NB4 (cell line): Measurements from ENCODE around the gene KLK11.

Experiments
- MYC ChIP-seq: IDR thresholded peaks from 2 replicates; pipeline ENCODE4 v1.6.1; 2011; ENCODE audit warnings: low read depth, low read length
- POLR2A ChIP-seq: IDR thresholded peaks from 2 replicates; pipeline ENCODE4 v1.6.1; 2011; ENCODE audit warnings: mild to moderate bottlenecking; ENCODE audit not compliant: insufficient read length; ENCODE audit errors: extremely low read depth
- TF ChIP-seq, protein P1 (sequence below): IDR thresholded peaks from one replicate; pipeline ENCODE4 v1.5.1; 2012; ENCODE audit warnings: low read depth, low read length
- TF ChIP-seq, protein P2 (sequence below): IDR thresholded peaks from 2 replicates; pipeline ENCODE4 v1.6.1; 2011; ENCODE audit warnings: low read depth, low read length

DNA sequence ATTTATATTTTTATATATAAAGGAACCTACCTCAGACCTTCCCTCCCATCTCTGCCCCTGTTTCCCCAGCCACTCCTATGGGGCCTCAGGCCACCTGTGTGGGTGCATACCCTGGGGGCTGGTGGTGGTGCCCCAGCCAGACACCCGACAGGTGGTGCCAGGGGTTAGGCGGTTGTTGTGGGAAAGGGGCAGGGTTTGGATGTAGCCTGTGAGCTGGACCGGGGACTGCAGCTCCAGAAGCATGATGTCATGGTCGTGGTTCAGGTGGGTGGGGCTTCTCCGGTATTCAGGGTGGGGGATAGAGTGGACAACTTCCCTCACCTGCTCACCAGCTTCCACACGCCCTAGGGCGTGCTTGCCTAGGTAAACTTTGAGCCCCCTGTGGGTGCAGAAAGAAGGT, 33.3 kb upstream of the KLK11 start:
- TF ChIP-seq, protein P1, sequence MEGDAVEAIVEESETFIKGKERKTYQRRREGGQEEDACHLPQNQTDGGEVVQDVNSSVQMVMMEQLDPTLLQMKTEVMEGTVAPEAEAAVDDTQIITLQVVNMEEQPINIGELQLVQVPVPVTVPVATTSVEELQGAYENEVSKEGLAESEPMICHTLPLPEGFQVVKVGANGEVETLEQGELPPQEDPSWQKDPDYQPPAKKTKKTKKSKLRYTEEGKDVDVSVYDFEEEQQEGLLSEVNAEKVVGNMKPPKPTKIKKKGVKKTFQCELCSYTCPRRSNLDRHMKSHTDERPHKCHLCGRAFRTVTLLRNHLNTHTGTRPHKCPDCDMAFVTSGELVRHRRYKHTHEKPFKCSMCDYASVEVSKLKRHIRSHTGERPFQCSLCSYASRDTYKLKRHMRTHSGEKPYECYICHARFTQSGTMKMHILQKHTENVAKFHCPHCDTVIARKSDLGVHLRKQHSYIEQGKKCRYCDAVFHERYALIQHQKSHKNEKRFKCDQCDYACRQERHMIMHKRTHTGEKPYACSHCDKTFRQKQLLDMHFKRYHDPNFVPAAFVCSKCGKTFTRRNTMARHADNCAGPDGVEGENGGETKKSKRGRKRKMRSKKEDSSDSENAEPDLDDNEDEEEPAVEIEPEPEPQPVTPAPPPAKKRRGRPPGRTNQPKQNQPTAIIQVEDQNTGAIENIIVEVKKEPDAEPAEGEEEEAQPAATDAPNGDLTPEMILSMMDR, result no peak
- TF ChIP-seq, protein P2, sequence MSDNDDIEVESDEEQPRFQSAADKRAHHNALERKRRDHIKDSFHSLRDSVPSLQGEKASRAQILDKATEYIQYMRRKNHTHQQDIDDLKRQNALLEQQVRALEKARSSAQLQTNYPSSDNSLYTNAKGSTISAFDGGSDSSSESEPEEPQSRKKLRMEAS, result no peak
- TF ChIP-seq POLR2A (no peak), MYC (no peak)
